ENCODE data around the gene FHL5. TPM values are rescaled to one million over a fixed set of nuclear protein-coding genes. Genes with fewer than 3 reads are reported as not detected.

FHL5 gene
- total RNA-seq, 1 experiment from 2014 or later = not detected

GRCh38 chr6:96620851-96621250 lies 57.9 kb downstream of the FHL5 start:
- BruUV-seq (replicated peaks) = no TSS peak
- Mint-ChIP-seq H3K9me3 (ENCODE audit: unreplicated experiment) (no peaks in the 10 kb centered on the region), H3K4me1 (ENCODE audit: low read depth, unreplicated experiment) (no peaks in the 10 kb centered on the region), H3K27me3 (ENCODE audit: insufficient read depth, unreplicated experiment) (peaks cover 17% of the 10 kb centered on the region), H3K4me3 (ENCODE audit: unreplicated experiment) (no peak overlapping the region), H3K27ac (ENCODE audit: unreplicated experiment) (no peak overlapping the region), H3K36me3 (ENCODE audit: insufficient read depth, unreplicated experiment) (no peaks in the 10 kb centered on the region)
- intact Hi-C loops (cut with micrococcal nuclease; ENCODE audit: unreplicated experiment) = no loop called here
- DNase-seq = no peak
- ChIA-PET POLR2A (no interaction called here), CTCF (no interaction called here)
- H3K9me3 ChIP-seq = no peaks in the 10 kb centered on the region
- H3K36me3 ChIP-seq (ENCODE audit: control insufficient read depth, insufficient read depth, low read length) = no peaks in the 10 kb centered on the region
- no peak overlapping the region for H3K4me3 ChIP-seq (ENCODE audit: low read depth, low read length)
- H3K4me1 ChIP-seq = no peaks in the 10 kb centered on the region
- TF ChIP-seq CTCF (IDR thresholded peaks at IDR 0.05; ENCODE audit: insufficient read depth in 1 of 2, low read depth in 1 of 2, low read length in 1 of 2, severe bottlenecking in 1 of 2, unreplicated experiment in 1 of 2) = no peak
- no peaks in the 10 kb centered on the region for H3K27me3 ChIP-seq (replicated peaks; ENCODE audit: control insufficient read depth, insufficient read depth, low read length)

- Mint-ChIP-seq H3K4me3 (ENCODE audit: unreplicated experiment) (no peak overlapping the region), H3K36me3 (ENCODE audit: insufficient read depth, unreplicated experiment) (no peaks in the 10 kb centered on the region), H3K4me1 (ENCODE audit: low read depth, unreplicated experiment) (no peaks in the 10 kb centered on the region), H3K27ac (ENCODE audit: unreplicated experiment) (no peak overlapping the region), H3K9me3 (ENCODE audit: unreplicated experiment) (no peaks in the 10 kb centered on the region), H3K27me3 (ENCODE audit: insufficient read depth, unreplicated experiment) (peaks cover 17% of the 10 kb centered on the region)
- CTCF ChIA-PET = no interaction called here
- intact Hi-C loops (cut with micrococcal nuclease; ENCODE audit: unreplicated experiment) = no loop called here
- Histone ChIP-seq H3K27me3 (replicated peaks; ENCODE audit: control insufficient read depth, insufficient read depth, low read length) (no peaks in the 10 kb centered on the region), H3K36me3 (ENCODE audit: control insufficient read depth, insufficient read depth, low read length) (no peaks in the 10 kb centered on the region), H3K4me3 (ENCODE audit: low read depth, low read length) (no peak overlapping the region), H3K9me3 (no peaks in the 10 kb centered on the region), H3K4me1 (no peaks in the 10 kb centered on the region)
- no peak for DNase-seq
- no TSS peak for BruUV-seq (replicated peaks)
- TF ChIP-seq CTCF (IDR thresholded peaks at IDR 0.05; ENCODE audit: insufficient read depth in 1 of 2, low read depth in 1 of 2, low read length in 1 of 2, severe bottlenecking in 1 of 2, unreplicated experiment in 1 of 2) = no peak
- POLR2A ChIA-PET = no interaction called here
Measured at GRCh38 chr6:96621983-96622382, 59.1 kb downstream of the FHL5 start.

- Histone ChIP-seq H3K4me1 (no peaks in the 10 kb centered on the region), H3K27me3 (replicated peaks; ENCODE audit: control insufficient read depth, insufficient read depth, low read length) (no peaks in the 10 kb centered on the region), H3K36me3 (ENCODE audit: control insufficient read depth, insufficient read depth, low read length) (no peaks in the 10 kb centered on the region), H3K9me3 (no peaks in the 10 kb centered on the region), H3K4me3 (ENCODE audit: low read depth, low read length) (no peak overlapping the region)
- DNase-seq = no peak
- no peaks in the 10 kb centered on the region for H3K36me3 Mint-ChIP-seq (ENCODE audit: insufficient read depth, unreplicated experiment)
- peaks cover 13% of the 10 kb centered on the region for H3K27me3 Mint-ChIP-seq (ENCODE audit: insufficient read depth, unreplicated experiment)
- H3K4me3 Mint-ChIP-seq (ENCODE audit: unreplicated experiment) = no peak overlapping the region
- intact Hi-C loops (cut with micrococcal nuclease; ENCODE audit: unreplicated experiment) = no loop called here
- TF ChIP-seq CTCF (IDR thresholded peaks at IDR 0.05; ENCODE audit: insufficient read depth in 1 of 2, low read depth in 1 of 2, low read length in 1 of 2, severe bottlenecking in 1 of 2, unreplicated experiment in 1 of 2) = no peak
- no peak overlapping the region for H3K27ac Mint-ChIP-seq (ENCODE audit: unreplicated experiment)
- ChIA-PET CTCF (no interaction called here), POLR2A (no interaction called here)
- no peaks in the 10 kb centered on the region for H3K4me1 Mint-ChIP-seq (ENCODE audit: low read depth, unreplicated experiment)
- H3K9me3 Mint-ChIP-seq (ENCODE audit: unreplicated experiment) = no peaks in the 10 kb centered on the region
- BruUV-seq (replicated peaks) = no TSS peak
Measured at GRCh38 chr6:96624957-96625356, 62.0 kb downstream of the FHL5 start.
